ENCODE measurements around the gene DYSF.

DYSF gene

GRCh38 chr2:71630454-71631328 lies 177.3 kb downstream of the DYSF start:
- no peak for TF ChIP-seq ZFX (IDR thresholded peaks at IDR 0.05)
- TF ChIP-seq, protein P1, sequence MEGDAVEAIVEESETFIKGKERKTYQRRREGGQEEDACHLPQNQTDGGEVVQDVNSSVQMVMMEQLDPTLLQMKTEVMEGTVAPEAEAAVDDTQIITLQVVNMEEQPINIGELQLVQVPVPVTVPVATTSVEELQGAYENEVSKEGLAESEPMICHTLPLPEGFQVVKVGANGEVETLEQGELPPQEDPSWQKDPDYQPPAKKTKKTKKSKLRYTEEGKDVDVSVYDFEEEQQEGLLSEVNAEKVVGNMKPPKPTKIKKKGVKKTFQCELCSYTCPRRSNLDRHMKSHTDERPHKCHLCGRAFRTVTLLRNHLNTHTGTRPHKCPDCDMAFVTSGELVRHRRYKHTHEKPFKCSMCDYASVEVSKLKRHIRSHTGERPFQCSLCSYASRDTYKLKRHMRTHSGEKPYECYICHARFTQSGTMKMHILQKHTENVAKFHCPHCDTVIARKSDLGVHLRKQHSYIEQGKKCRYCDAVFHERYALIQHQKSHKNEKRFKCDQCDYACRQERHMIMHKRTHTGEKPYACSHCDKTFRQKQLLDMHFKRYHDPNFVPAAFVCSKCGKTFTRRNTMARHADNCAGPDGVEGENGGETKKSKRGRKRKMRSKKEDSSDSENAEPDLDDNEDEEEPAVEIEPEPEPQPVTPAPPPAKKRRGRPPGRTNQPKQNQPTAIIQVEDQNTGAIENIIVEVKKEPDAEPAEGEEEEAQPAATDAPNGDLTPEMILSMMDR (conservative IDR thresholded peaks at IDR 0.05), result no peak
- no peak overlapping the region for H3K27ac ChIP-seq

GRCh38 chr2:71631411-71631931 lies 178.1 kb downstream of the DYSF start:
- H3K27ac ChIP-seq, result no peak overlapping the region

DNA sequence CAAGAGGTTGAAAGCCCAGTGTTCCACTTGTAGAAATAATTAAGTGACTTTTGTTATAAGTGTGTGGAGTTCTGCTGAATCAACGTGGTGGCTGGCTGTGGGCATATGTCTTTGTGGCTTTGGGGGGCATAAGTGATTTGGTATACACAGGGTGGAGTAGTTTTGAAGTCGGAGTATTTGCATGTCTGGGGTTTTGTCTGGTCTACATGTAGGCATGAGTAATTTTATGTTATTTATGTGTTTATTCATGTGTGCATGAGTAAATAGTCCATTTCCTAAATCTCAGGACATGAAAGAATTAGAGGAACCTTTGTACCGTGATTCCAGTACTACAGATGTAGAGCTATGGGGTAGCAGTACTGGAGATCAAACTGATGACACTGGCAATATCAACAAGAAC lies 179.7 kb downstream of the DYSF start:
- TF ChIP-seq ZFX (IDR thresholded peaks at IDR 0.05), result no peak
- TF ChIP-seq, protein P1 (conservative IDR thresholded peaks at IDR 0.05), result no peak
- H3K27ac ChIP-seq, result no peak overlapping the region

More at GRCh38 chr2:71631411-71631931, 178.1 kb downstream of the DYSF start:
- TF ChIP-seq, protein P1 (conservative IDR thresholded peaks at IDR 0.05), result no peak
- no peak for TF ChIP-seq ZFX (IDR thresholded peaks at IDR 0.05)

DNA sequence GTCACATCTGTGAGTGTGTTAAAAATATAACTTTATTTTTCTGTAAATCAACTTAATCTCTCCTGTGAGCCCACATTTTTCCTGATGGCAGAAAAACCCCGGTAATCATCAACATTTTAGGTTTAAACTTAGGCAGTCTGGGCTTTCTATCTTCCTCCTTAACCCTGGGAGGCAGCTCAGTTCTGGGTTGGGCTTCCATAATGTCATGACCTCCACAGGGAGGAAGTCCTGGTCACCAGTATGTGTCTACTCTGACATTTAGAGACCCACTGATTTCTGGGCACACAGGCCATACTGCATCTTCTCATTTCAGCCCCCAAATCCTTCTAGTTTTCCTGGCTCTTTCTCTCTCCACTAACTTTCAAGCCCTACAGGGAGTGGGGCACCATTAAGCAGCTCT lies 181.2 kb downstream of the DYSF start:
- TF ChIP-seq ZFX (IDR thresholded peaks at IDR 0.05), result no peak
- TF ChIP-seq, protein P1 (conservative IDR thresholded peaks at IDR 0.05), result no peak
- H3K27ac ChIP-seq, result no peak overlapping the region

DNA sequence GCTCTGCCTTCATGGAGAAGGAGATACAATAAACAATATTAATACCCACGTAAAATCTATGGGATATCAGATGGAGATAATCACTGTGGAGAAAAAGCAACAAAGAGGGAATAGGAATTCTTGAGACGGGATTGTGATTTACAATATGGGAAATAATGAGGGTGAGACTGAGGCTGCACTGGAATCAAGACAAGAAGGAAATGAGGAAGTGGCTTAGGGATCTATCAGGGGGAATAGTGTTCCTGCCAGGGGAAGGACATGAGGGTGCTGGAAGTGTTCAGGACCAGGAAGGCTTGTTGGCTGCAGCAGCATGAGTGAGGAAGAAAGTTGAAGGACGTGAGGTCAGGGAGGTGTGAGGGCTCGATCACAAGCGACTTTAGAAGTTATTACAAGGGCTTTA lies 182.4 kb downstream of the DYSF start:
- no peak for TF ChIP-seq ZFX (IDR thresholded peaks at IDR 0.05)
- TF ChIP-seq, protein P1 (conservative IDR thresholded peaks at IDR 0.05), result no peak
- H3K27ac ChIP-seq, result no peak overlapping the region

DNA sequence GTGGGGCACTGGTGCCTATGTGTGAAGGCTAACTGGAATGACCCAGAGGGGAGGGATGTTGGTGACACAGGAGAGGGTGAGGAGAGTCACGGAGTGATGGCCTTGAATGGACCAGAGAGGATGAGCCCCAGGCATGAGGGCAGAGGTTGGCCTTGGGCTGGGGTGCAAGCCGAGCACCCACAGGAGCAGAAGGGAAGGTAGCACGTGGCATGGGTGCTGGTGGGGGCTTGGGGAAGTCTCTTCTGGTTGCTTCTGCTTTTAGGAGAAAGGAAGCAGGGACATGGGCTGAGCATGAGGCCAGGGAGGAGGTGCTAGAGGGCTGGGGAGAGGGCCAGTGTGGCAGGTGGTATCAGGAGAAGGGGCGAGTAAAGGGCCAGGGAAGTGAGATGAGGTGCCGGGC lies 183.8 kb downstream of the DYSF start:
- TF ChIP-seq, protein P1 (conservative IDR thresholded peaks at IDR 0.05), result no peak
- TF ChIP-seq ZFX (IDR thresholded peaks at IDR 0.05), result no peak
- no peak overlapping the region for H3K27ac ChIP-seq

DNA sequence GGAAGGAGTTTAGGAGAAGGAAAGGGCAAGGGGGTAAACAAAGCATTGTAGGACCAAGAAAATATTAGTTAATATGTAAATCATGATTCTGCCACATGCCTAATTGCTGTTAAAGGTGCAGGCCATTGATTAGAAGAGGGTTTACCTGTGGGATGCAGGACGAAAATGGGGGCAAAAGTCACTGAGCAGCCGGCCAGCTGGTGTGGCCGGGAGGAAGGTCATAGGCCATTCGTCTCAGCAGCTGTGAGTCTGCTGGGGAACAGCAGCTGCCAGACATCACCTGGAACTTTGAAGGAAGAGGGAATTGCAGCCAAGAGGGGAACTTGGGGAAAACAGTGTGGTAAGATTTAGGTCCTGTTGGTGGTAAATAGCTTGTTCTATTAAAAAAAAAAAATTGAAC lies 184.4 kb downstream of the DYSF start:
- H3K27ac ChIP-seq, result no peak overlapping the region
- TF ChIP-seq ZFX (IDR thresholded peaks at IDR 0.05), result no peak
- TF ChIP-seq, protein P1 (conservative IDR thresholded peaks at IDR 0.05), result no peak

All from C4-2B (cell line).